ENCODE measurements around the gene SYP.

GRCh38 chrX:49249616-49250015, 49.6 kb upstream of the SYP start:
- TF ChIP-seq CTCF (IDR thresholded peaks at IDR 0.05) (no peak), EP300 (IDR thresholded peaks at IDR 0.05) (no peak), POLR2A (IDR thresholded peaks at IDR 0.05) (no peak)

Measured in suprapubic skin (tissue), 3 donors.